Heart left ventricle (tissue), 13 donors: ENCODE measurements around the gene CAMTA1.

ENCODE experiments used
- CTCF ChIP-seq, 12 donors: fragments of 200-600 bp; sonication (generic) in 4 of 12; IDR thresholded peaks; one replicate each; pipeline versions ENCODE4 v1.5.0 to v1.8.0; 2018 to 2022; ENCODE audit warnings: antibody characterized with exemption in 12 of 12, mild to moderate bottlenecking in 5 of 12
- POLR2A ChIP-seq, 2 donors: fragments of 450-650 bp; IDR thresholded peaks; one replicate each; pipeline ENCODE4 v1.6.1; 2017; ENCODE audit warnings: antibody characterized with exemption in 2 of 2, mild to moderate bottlenecking in 2 of 2, moderate library complexity in 2 of 2
- donor health status: ischemic (EF 13 %, LVEDD 7.1; RV severe dilation, severe dysfunction).
- donor health status: DM: no; HTN: yes; CAD: no.
- donor health status: DM: no; HTN: no; CAD: no.
- donor health status: ischemic (EF 25% LVEDD 6.9; RV normal size, moderate dysfunction).
- donor health status: ischemic (EF 25% LVEDD 5.7; RV mildly dilated, moderate dysfunction).
- donor health status: ischemic (EF 35%, LVEDD 5.7; RV mildly dilated, moderate dysfunction).
- donor health status: nonischemic (EF 11% LVEDD 7.7; RV severe dilation, severe dysfunction).
- donor health status: DM: yes; HTN: yes; CAD: no.
- donor health status: PGD.
- donor health status: ischemic (EF 29% LVEDD 5.4; RV normal size, mild dysfunction).
- donor health status: nonischemic (EF 23%, LVEDD 6.1; RV moderate dilation, normal function).

- TF ChIP-seq POLR2A (IDR thresholded peaks at IDR 0.05) = no peak
- no peak for TF ChIP-seq CTCF (IDR thresholded peaks at IDR 0.05)
These were observed 401.8 kb downstream of the CAMTA1 start for GRCh38 chr1:7187112-7187493.
